NT2/D1 (cell line): ENCODE measurements around the gene THBS3.

ENCODE experiments used
- DNase-seq: peaks from one replicate; pipeline ENCODE4 v3.0.0-alpha.2; 2011; ENCODE audit warnings: low read depth, low spot score
- H3K27me3 ChIP-seq: 2 replicates; pipeline ENCODE4 v1.6.0; 2011; ENCODE audit warnings: mild to moderate bottlenecking; ENCODE audit not compliant: insufficient read length, insufficient read depth
- H3K36me3 ChIP-seq: 2 replicates; pipeline ENCODE4 v1.6.1; 2011; ENCODE audit warnings: mild to moderate bottlenecking, low read length, mixed read lengths; ENCODE audit not compliant: insufficient read depth, insufficient read length
- H3K4me1 ChIP-seq: 2 replicates; pipeline ENCODE4 v1.5.1; 2011; ENCODE audit not compliant: insufficient read depth, insufficient read length
- H3K4me3 ChIP-seq: 2 replicates; pipeline ENCODE4 v1.5.1; 2011; ENCODE audit warnings: low read depth; ENCODE audit not compliant: insufficient read length
- H3K9ac ChIP-seq: 2 replicates; pipeline ENCODE4 v1.6.0; 2011; ENCODE audit warnings: low read depth; ENCODE audit not compliant: insufficient read length
- H3K9me3 ChIP-seq: 2 replicates; pipeline ENCODE4 v1.5.1; 2011; ENCODE audit warnings: mild to moderate bottlenecking, low read length; ENCODE audit not compliant: insufficient read depth
- SUZ12 ChIP-seq: IDR thresholded peaks from 2 replicates; pipeline ENCODE4 v1.6.1; 2011; ENCODE audit not compliant: insufficient read length, insufficient read depth; ENCODE audit errors: extremely low read depth
- YY1 ChIP-seq: IDR thresholded peaks from 2 replicates; pipeline ENCODE4 v1.6.1; 2011; ENCODE audit not compliant: insufficient read length, insufficient read depth
- ZNF274 ChIP-seq: IDR thresholded peaks from 2 replicates; pipeline ENCODE4 v1.6.1; 2011; ENCODE audit warnings: mild to moderate bottlenecking, low read depth, low read length

Gene THBS3

DNA sequence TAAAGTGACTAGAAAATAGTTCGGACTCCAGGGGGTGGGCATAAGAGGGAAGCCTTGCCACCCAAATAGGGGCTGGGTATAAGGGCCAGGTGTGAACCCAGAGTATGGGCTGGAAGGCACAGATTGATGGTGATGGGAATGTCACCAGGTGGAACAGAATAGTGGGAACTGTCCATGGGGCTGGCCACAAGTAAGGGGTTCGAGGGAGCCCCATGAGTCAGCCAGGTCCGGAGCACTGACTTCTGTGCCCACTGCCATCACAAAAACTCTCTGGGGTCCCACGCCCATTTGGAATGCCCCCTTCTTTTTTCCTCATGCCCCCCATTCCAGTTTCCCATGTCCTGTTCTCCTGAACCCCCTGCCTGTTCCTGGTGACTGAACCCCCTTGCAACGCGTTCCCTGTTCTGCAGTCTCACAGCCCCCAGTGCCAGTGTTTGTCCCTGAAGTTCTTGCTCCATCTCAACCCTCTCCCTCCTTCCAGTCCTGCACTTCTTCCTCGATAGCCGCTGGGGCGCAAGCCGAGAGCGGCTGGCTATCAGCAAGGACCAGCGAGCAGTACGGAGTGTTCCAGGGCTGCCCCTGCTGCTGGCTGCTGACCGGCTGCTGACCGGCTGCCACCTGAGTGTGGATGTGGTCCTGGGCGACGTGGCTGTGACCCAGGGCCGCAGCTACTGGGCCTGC lies 26.2 kb downstream of the THBS3 start:
- DNase-seq: no peak
- Histone ChIP-seq H3K4me3 (no peak overlapping the region), H3K9ac (no peak overlapping the region), H3K27me3 (no peaks in the 10 kb centered on the region), H3K9me3 (no peaks in the 10 kb centered on the region), H3K4me1 (peaks cover 21% of the 10 kb centered on the region), H3K36me3 (peaks cover 57% of the 10 kb centered on the region)
- TF ChIP-seq YY1 (no peak), SUZ12 (no peak), ZNF274 (no peak)

DNA sequence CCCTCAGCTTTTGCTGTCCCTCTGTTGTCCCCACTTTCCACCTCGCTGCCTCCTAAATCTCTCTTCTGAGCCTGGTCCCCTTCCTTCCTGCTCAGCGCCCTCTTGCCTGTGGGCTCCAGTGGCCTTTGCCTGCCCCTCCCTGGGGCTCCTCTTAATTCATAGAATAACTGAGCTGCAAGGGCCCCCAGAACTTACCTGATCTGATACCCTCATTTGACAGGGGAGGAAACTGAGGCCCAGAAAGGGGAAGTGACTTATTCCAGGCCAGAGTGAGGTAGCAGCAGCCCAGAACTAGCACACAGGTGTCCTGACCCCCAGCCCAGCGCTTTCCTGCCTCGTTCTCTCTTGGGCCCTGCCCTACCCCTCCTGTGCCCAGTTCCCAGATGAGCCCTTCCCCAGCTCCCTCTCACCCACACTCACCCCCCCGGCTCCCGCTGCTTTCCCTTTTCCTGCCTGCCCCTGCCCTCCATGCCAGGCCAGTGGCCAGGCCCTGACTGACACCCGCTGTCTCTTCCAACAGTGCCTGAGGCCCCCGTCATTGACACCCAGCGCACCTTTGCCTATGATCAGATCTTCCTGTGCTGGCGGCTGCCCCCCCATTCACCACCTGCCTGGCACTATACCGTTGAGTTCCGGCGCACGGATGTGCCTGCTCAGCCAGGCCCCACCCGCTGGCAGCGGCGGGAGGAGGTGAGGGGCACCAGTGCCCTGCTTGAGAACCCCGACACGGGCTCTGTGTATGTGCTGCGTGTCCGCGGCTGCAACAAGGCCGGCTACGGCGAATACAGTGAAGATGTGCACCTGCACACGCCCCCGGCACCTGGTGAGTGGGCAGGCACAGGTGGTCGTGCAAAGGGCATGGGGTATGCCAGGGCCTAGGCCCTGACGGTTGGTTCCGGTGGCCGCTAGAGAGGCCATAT lies 28.3 kb downstream of the THBS3 start:
- Histone ChIP-seq H3K4me3 (no peak overlapping the region), H3K27me3 (peaks cover 8% of the 10 kb centered on the region), H3K9me3 (no peaks in the 10 kb centered on the region), H3K4me1 (peaks cover 11% of the 10 kb centered on the region), H3K9ac (no peak overlapping the region), H3K36me3 (peaks cover 52% of the 10 kb centered on the region)
- TF ChIP-seq ZNF274: no peak
- DNase-seq: no peak

DNA sequence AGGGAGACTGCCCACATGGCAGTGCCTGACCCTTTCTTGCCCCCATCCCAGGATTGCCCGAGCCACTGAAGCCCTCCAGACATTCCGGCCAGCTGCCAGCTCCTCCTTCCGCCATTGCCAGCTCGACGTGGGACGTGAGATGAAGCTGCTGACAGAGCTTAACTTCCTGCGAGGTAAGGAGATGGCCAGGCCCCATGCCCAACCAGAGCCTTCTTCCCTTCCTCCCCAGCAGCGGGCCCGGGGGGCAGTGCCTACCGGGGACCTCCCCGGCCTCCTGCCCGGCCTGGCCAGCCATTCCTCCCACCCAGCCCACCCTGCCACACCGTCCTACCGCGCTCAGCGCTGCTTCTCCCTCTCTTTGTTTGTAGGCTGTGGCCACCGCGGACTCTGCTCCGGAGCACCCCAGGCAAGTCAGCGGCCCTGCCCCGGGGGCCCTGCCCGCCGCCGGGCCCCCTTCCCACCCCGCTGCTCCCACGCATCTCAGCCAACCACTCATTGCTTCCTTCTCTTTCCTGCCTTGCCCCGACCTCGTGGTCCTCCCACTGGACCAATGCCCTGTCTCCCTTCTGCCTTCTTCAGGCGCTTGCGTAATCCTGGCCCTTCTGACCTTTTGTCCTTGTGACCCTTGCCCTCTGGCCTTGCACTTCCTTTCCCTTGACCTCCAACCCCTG lies 29.1 kb downstream of the THBS3 start:
- H3K27me3 ChIP-seq: peaks cover 8% of the 10 kb centered on the region
- peaks cover 13% of the 10 kb centered on the region for H3K4me1 ChIP-seq
- no peak for DNase-seq
- peaks cover 45% of the 10 kb centered on the region for H3K36me3 ChIP-seq
- H3K9me3 ChIP-seq: no peaks in the 10 kb centered on the region
- H3K9ac ChIP-seq: no peak overlapping the region
- H3K4me3 ChIP-seq: no peak overlapping the region
- TF ChIP-seq ZNF274 (no peak), SUZ12 (no peak)

DNA sequence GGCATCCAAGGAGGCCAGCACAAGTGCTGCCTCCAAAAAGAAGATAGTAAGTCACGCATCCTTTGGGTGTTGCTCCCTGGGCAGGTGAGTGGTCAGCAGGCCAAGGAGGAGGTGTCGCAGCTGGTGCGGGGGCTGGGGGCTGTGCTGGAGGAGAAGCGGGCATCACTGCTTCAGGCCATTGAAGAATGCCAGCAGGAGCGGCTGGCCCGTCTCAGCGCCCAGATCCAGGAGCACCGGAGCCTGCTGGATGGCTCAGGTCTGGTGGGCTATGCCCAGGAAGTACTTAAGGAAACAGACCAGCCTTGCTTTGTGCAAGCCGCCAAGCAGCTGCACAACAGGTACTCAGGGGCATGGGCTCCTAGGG lies 29.8 kb downstream of the THBS3 start:
- H3K36me3 ChIP-seq: peaks cover 42% of the 10 kb centered on the region

DNA sequence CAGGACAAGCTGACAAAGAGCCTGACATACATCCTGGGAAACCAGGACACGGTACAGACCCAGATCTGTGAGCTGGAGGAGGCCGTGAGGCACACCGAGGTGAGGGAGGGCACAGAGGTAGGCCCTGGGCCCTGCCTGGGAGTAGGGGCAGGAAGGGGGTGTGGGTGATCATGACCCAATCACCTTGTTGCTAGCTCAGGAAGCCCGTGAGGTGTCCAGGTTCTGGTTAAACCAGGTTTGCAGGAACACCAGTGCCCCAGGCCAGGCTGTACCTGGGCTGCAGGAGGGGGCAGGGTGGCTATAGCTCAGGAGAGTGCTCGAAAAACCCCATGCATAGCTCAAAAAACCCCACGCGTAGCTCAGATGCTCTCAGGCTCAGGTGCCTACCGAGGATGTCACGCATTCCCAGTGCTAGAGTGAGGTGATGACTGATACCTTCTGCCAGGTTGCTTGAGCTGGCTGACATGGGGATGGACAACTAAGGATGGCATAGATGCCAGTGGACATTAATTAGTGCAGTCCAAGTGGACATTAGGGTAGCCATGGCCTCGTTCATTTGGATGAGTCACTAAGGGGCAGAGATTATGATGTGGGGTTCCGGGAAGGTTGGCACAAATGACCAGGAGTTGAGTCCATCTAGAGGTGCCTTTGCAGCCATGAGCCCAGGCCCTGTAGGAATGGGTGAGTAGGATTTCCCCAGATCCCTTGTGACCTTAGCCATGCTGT lies 30.3 kb downstream of the THBS3 start:
- no peaks in the 10 kb centered on the region for H3K9me3 ChIP-seq
- TF ChIP-seq YY1: no peak
- no peak for TF ChIP-seq SUZ12
- TF ChIP-seq ZNF274: no peak
- H3K9ac ChIP-seq: no peak overlapping the region
- H3K27me3 ChIP-seq: peaks cover 8% of the 10 kb centered on the region
- no peak for DNase-seq
- H3K36me3 ChIP-seq: peaks cover 42% of the 10 kb centered on the region
- H3K4me3 ChIP-seq: no peak overlapping the region
- H3K4me1 ChIP-seq: peaks cover 13% of the 10 kb centered on the region

More for the DNA sequence above, 29.8 kb downstream of the THBS3 start:
- Histone ChIP-seq H3K4me1 (peaks cover 13% of the 10 kb centered on the region), H3K9me3 (no peaks in the 10 kb centered on the region), H3K27me3 (peaks cover 8% of the 10 kb centered on the region), H3K9ac (no peak overlapping the region), H3K4me3 (no peak overlapping the region)
- TF ChIP-seq YY1 (no peak), ZNF274 (no peak)
- no peak for DNase-seq

DNA sequence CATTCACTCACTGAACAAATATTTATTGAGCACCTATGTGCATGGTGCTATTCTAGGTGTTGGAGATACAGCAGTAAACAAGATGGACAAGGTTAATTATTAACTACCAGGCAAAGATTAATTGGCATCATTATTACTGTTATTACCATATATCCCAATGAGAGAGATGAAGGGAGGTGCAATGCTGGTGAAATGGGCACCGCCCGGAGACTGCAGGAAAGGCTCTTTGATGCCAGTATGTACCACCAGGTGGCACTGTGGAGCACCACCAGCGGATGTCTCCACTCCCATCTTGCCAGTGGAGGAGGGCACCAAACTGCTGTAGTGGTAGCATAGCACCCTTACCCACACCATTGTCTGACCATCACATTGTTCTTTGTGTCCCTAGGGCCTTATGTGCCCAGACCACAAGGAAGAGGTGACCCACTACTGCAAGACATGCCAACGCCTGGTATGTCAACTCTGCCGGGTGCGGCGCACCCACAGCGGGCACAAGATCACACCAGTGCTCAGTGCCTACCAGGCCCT lies 31.1 kb downstream of the THBS3 start:
- no peak overlapping the region for H3K9ac ChIP-seq
- H3K4me3 ChIP-seq: no peak overlapping the region
- TF ChIP-seq ZNF274: no peak
- no peak for TF ChIP-seq SUZ12
- no peak for TF ChIP-seq YY1

More for the DNA sequence above, 31.1 kb downstream of the THBS3 start:
- no peak for DNase-seq
- Histone ChIP-seq H3K4me1 (peaks cover 13% of the 10 kb centered on the region), H3K9me3 (no peaks in the 10 kb centered on the region), H3K36me3 (peaks cover 42% of the 10 kb centered on the region), H3K27me3 (peaks cover 8% of the 10 kb centered on the region)
